ENCODE data around the gene CYTH2. TPM values are rescaled to one million over a fixed set of nuclear protein-coding genes. Genes with fewer than 3 reads are reported as not detected.
"Not testable (repeated sequence)": the region's sequence is repeated elsewhere in the genome, so short reads cannot be mapped to it uniquely, and the experiment has no call there.

Gene CYTH2
- total and polyA plus RNA-seq, 2 donors: 32.0 to 42.4 TPM

GRCh38 chr19:48479686-48480085, 10.5 kb downstream of the CYTH2 start:
- DNase-seq (ENCODE audit: low read depth in 6 of 9, low spot score in 9 of 9): no peak
- no peak overlapping the region for H3K4me3 ChIP-seq (ENCODE audit: low read length in 2 of 2)
- H3K27ac ChIP-seq (ENCODE audit: low read depth in 1 of 2, low read length in 1 of 2): peak overlapping the region in 1 of 2 donors; percentile 21
- H3K9me3 ChIP-seq (ENCODE audit: control insufficient read depth in 2 of 2, insufficient read depth in 1 of 2, low read length in 1 of 2): peaks cover 0 to 6% of the 10 kb centered on the region in 2 donors
- no peaks in the 10 kb centered on the region for H3K27me3 ChIP-seq (ENCODE audit: control insufficient read depth in 2 of 2, insufficient read depth in 1 of 2, low read length in 1 of 2)
- 95% methylated on average over 7 of the region's 7 CpGs for WGBS
- H3K36me3 ChIP-seq (ENCODE audit: control insufficient read depth in 2 of 2, insufficient read depth in 2 of 2, low read length in 1 of 2): peaks cover 50% of the 10 kb centered on the region in 2 donors
- H3K4me1 ChIP-seq (ENCODE audit: control insufficient read depth in 2 of 2, insufficient read depth in 2 of 2, low read length in 2 of 2): peaks cover 24 to 44% of the 10 kb centered on the region in 2 donors

- H3K27ac ChIP-seq (ENCODE audit: low read depth in 1 of 2, low read length in 1 of 2): peak overlapping the region in 1 of 2 donors; percentile 71
- WGBS: 26% methylated on average over 32 of the region's 32 CpGs
- H3K4me3 ChIP-seq (ENCODE audit: low read length in 2 of 2): peak overlapping the region; percentile 43 to 58
- H3K36me3 ChIP-seq (ENCODE audit: control insufficient read depth in 2 of 2, insufficient read depth in 2 of 2, low read length in 1 of 2): peaks cover 45 to 46% of the 10 kb centered on the region in 2 donors
- H3K27me3 ChIP-seq (ENCODE audit: control insufficient read depth in 2 of 2, insufficient read depth in 1 of 2, low read length in 1 of 2): no peaks in the 10 kb centered on the region
- peaks cover 19 to 39% of the 10 kb centered on the region in 2 donors for H3K4me1 ChIP-seq (ENCODE audit: control insufficient read depth in 2 of 2, insufficient read depth in 2 of 2, low read length in 2 of 2)
- peak in 3 of 9 donors; percentile 37 to 63 (median 46) for DNase-seq (ENCODE audit: low read depth in 6 of 9, low spot score in 9 of 9)
- H3K9me3 ChIP-seq (ENCODE audit: control insufficient read depth in 2 of 2, insufficient read depth in 1 of 2, low read length in 1 of 2): peaks cover 0 to 6% of the 10 kb centered on the region in 2 donors
Observed at GRCh38 chr19:48480183-48480557, 11.0 kb downstream of the CYTH2 start.

GRCh38 chr19:48480558-48481500, 11.7 kb downstream of the CYTH2 start:
- DNase-seq (ENCODE audit: low read depth in 6 of 9, low spot score in 9 of 9): peak in 3 of 9 donors; percentile 47 to 70 (median 48)
- peaks cover 39 to 40% of the 10 kb centered on the region in 2 donors for H3K36me3 ChIP-seq (ENCODE audit: control insufficient read depth in 2 of 2, insufficient read depth in 2 of 2, low read length in 1 of 2)
- H3K4me3 ChIP-seq (ENCODE audit: low read length in 2 of 2): peak overlapping the region; percentile 43 to 58
- H3K27ac ChIP-seq (ENCODE audit: low read depth in 1 of 2, low read length in 1 of 2): peak overlapping the region; percentile 60 to 71
- 12% methylated on average over 52 of the region's 52 CpGs for WGBS
- H3K27me3 ChIP-seq (ENCODE audit: control insufficient read depth in 2 of 2, insufficient read depth in 1 of 2, low read length in 1 of 2): no peaks in the 10 kb centered on the region
- H3K9me3 ChIP-seq (ENCODE audit: control insufficient read depth in 2 of 2, insufficient read depth in 1 of 2, low read length in 1 of 2): peaks cover 0 to 1% of the 10 kb centered on the region in 2 donors
- peaks cover 12 to 32% of the 10 kb centered on the region in 2 donors for H3K4me1 ChIP-seq (ENCODE audit: control insufficient read depth in 2 of 2, insufficient read depth in 2 of 2, low read length in 2 of 2)

GRCh38 chr19:48481846-48482639, 12.9 kb downstream of the CYTH2 start:
- Histone ChIP-seq H3K4me1 (ENCODE audit: control insufficient read depth in 2 of 2, insufficient read depth in 2 of 2, low read length in 2 of 2) (peaks cover 11 to 28% of the 10 kb centered on the region in 2 donors), H3K27ac (ENCODE audit: low read depth in 1 of 2, low read length in 1 of 2) (no peak overlapping the region), H3K27me3 (ENCODE audit: control insufficient read depth in 2 of 2, insufficient read depth in 1 of 2, low read length in 1 of 2) (no peaks in the 10 kb centered on the region), H3K36me3 (ENCODE audit: control insufficient read depth in 2 of 2, insufficient read depth in 2 of 2, low read length in 1 of 2) (peaks cover 27 to 28% of the 10 kb centered on the region in 2 donors), H3K4me3 (ENCODE audit: low read length in 2 of 2) (no peak overlapping the region), H3K9me3 (ENCODE audit: control insufficient read depth in 2 of 2, insufficient read depth in 1 of 2, low read length in 1 of 2) (no peaks in the 10 kb centered on the region)
- WGBS: 94% methylated on average over 7 of the region's 7 CpGs
- no peak for DNase-seq (ENCODE audit: low read depth in 6 of 9, low spot score in 9 of 9)

- Histone ChIP-seq H3K36me3 (ENCODE audit: control insufficient read depth in 2 of 2, insufficient read depth in 2 of 2, low read length in 1 of 2) (peaks cover 14 to 15% of the 10 kb centered on the region in 2 donors), H3K4me3 (ENCODE audit: low read length in 2 of 2) (no peak overlapping the region), H3K27ac (ENCODE audit: low read depth in 1 of 2, low read length in 1 of 2) (no peak overlapping the region), H3K27me3 (ENCODE audit: control insufficient read depth in 2 of 2, insufficient read depth in 1 of 2, low read length in 1 of 2) (peaks cover 0 to 10% of the 10 kb centered on the region in 2 donors), H3K9me3 (ENCODE audit: control insufficient read depth in 2 of 2, insufficient read depth in 1 of 2, low read length in 1 of 2) (no peaks in the 10 kb centered on the region), H3K4me1 (ENCODE audit: control insufficient read depth in 2 of 2, insufficient read depth in 2 of 2, low read length in 2 of 2) (peaks cover 11 to 26% of the 10 kb centered on the region in 2 donors)
- whole genome bisulfite sequencing: 79% methylated on average over 3 of the region's 3 CpGs
- no peak for DNase-seq (ENCODE audit: low read depth in 6 of 9, low spot score in 9 of 9)
Observed at GRCh38 chr19:48483301-48483700, 14.1 kb downstream of the CYTH2 start.

GRCh38 chr19:48484247-48484893, 15.2 kb downstream of the CYTH2 start:
- Histone ChIP-seq H3K27me3 (ENCODE audit: control insufficient read depth in 2 of 2, insufficient read depth in 1 of 2, low read length in 1 of 2) (peaks cover 0 to 15% of the 10 kb centered on the region in 2 donors), H3K9me3 (ENCODE audit: control insufficient read depth in 2 of 2, insufficient read depth in 1 of 2, low read length in 1 of 2) (no peaks in the 10 kb centered on the region), H3K36me3 (ENCODE audit: control insufficient read depth in 2 of 2, insufficient read depth in 2 of 2, low read length in 1 of 2) (peaks cover 5 to 7% of the 10 kb centered on the region in 2 donors), H3K4me1 (ENCODE audit: control insufficient read depth in 2 of 2, insufficient read depth in 2 of 2, low read length in 2 of 2) (peaks cover 11 to 26% of the 10 kb centered on the region in 2 donors), H3K4me3 (ENCODE audit: low read length in 2 of 2) (no peak overlapping the region), H3K27ac (ENCODE audit: low read depth in 1 of 2, low read length in 1 of 2) (no peak overlapping the region)
- WGBS: 95% methylated on average over 16 of the region's 16 CpGs
- no peak for DNase-seq (ENCODE audit: low read depth in 6 of 9, low spot score in 9 of 9)

- no peaks in the 10 kb centered on the region for H3K9me3 ChIP-seq (ENCODE audit: control insufficient read depth in 2 of 2, insufficient read depth in 1 of 2, low read length in 1 of 2)
- DNase-seq (ENCODE audit: low read depth in 6 of 9, low spot score in 9 of 9): no peak
- H3K4me1 ChIP-seq (ENCODE audit: control insufficient read depth in 2 of 2, insufficient read depth in 2 of 2, low read length in 2 of 2): peaks cover 11 to 27% of the 10 kb centered on the region in 2 donors
- H3K36me3 ChIP-seq (ENCODE audit: control insufficient read depth in 2 of 2, insufficient read depth in 2 of 2, low read length in 1 of 2): peaks cover 0 to 1% of the 10 kb centered on the region in 2 donors
- WGBS: 94% methylated on average over 37 of the region's 37 CpGs
- no peak overlapping the region for H3K27ac ChIP-seq (ENCODE audit: low read depth in 1 of 2, low read length in 1 of 2)
- no peak overlapping the region for H3K4me3 ChIP-seq (ENCODE audit: low read length in 2 of 2)
- peaks cover 1 to 21% of the 10 kb centered on the region in 2 donors for H3K27me3 ChIP-seq (ENCODE audit: control insufficient read depth in 2 of 2, insufficient read depth in 1 of 2, low read length in 1 of 2)
Observed at GRCh38 chr19:48484931-48485612, 15.9 kb downstream of the CYTH2 start.

- H3K27me3 ChIP-seq (ENCODE audit: control insufficient read depth in 2 of 2, insufficient read depth in 1 of 2, low read length in 1 of 2): peaks cover 12 to 37% of the 10 kb centered on the region in 2 donors
- peaks cover 11 to 25% of the 10 kb centered on the region in 2 donors for H3K4me1 ChIP-seq (ENCODE audit: control insufficient read depth in 2 of 2, insufficient read depth in 2 of 2, low read length in 2 of 2)
- DNase-seq (ENCODE audit: low read depth in 6 of 9, low spot score in 9 of 9); H3K27ac ChIP-seq (ENCODE audit: low read depth in 1 of 2, low read length in 1 of 2); H3K36me3 ChIP-seq (ENCODE audit: control insufficient read depth in 2 of 2, insufficient read depth in 2 of 2, low read length in 1 of 2); H3K9me3 ChIP-seq (ENCODE audit: control insufficient read depth in 2 of 2, insufficient read depth in 1 of 2, low read length in 1 of 2); H3K4me3 ChIP-seq (ENCODE audit: low read length in 2 of 2): not testable (repeated sequence)
- WGBS: 92% methylated on average over 10 of the region's 10 CpGs
Observed at GRCh38 chr19:48486706-48487105, 17.5 kb downstream of the CYTH2 start.

Measured in thymus (tissue), 11 donors.